SK-N-SH (cell line): ENCODE results near the gene C14orf180.

ENCODE experiments used
- CTCF ChIP-seq: fragments of 200-600 bp; sonication (generic); IDR thresholded peaks from 2 replicates; pipeline ENCODE4 v1.6.1; 2017; ENCODE audit warnings: antibody characterized with exemption, mild to moderate bottlenecking, moderate library complexity
- EP300 ChIP-seq, 2 experiments: IDR thresholded peaks; 2 replicates each; pipeline versions ENCODE4 v1.4.0 to v1.6.1; 2012; ENCODE audit warnings: borderline replicate concordance in 1 of 2, low read depth in 1 of 2, low read length in 1 of 2
- POLR2AphosphoS5 ChIP-seq: IDR thresholded peaks from 2 replicates; pipeline ENCODE4 v1.6.1; 2012; ENCODE audit warnings: low read depth, low read length
- REST ChIP-seq: IDR thresholded peaks from 2 replicates; pipeline ENCODE4 v1.6.1; 2012; ENCODE audit warnings: mild to moderate bottlenecking, low read depth, low read length, moderate library complexity
- RFX5 ChIP-seq: IDR thresholded peaks from 2 replicates; pipeline ENCODE4 v1.6.1; 2012; ENCODE audit warnings: mild to moderate bottlenecking, improper control_type of control experiment, low read length
- USF2 ChIP-seq: fragments of 150-350 bp; IDR thresholded peaks from 2 replicates; pipeline ENCODE4 v1.6.1; 2017; ENCODE audit warnings: antibody characterized with exemption, low read length, low read depth, borderline replicate concordance
- YY1 ChIP-seq: IDR thresholded peaks from 2 replicates; pipeline ENCODE4 v1.4.0; 2012; ENCODE audit warnings: low read depth, mild to moderate bottlenecking
- ZBTB33 ChIP-seq: IDR thresholded peaks from 2 replicates; pipeline ENCODE4 v1.4.0; 2012; ENCODE audit warnings: low read depth, borderline replicate concordance

- TF ChIP-seq RFX5 (no peak), CTCF (no peak), REST (no peak), ZBTB33 (no peak), POLR2AphosphoS5 (no peak), YY1 (no peak), EP300 (IDR thresholded peaks at IDR 0.05; ENCODE audit: borderline replicate concordance in 1 of 2, low read depth in 1 of 2, low read length in 1 of 2) (no peak), USF2 (no peak)
Measured at GRCh38 chr14:104624939-104625338, 45.4 kb downstream of the C14orf180 start.
